Liver (tissue), 3 donors: ENCODE results near the gene FGF14.

ENCODE experiments used
- ATF3 ChIP-seq: IDR thresholded peaks from 2 replicates; pipeline ENCODE4 v1.6.1; 2016; ENCODE audit warnings: antibody characterized with exemption
- CTCF ChIP-seq: fragments of 150-350 bp; IDR thresholded peaks from 2 replicates; pipeline ENCODE4 v1.5.1; 2017; ENCODE audit warnings: improper control_type of control experiment, low read depth, low read length; ENCODE audit not compliant: missing input control
- EGR1 ChIP-seq, 2 donors: IDR thresholded peaks; 2 replicates each; pipeline ENCODE4 v1.6.1; 2016 to 2018; ENCODE audit warnings: antibody characterized with exemption in 2 of 2, low read depth in 2 of 2
- FOXA1 ChIP-seq: IDR thresholded peaks from 2 replicates; pipeline ENCODE4 v1.6.1; 2016; ENCODE audit warnings: antibody characterized with exemption
- GABPA ChIP-seq, 2 donors: IDR thresholded peaks in 1 of 2; conservative IDR thresholded peaks in 1 of 2; 2 replicates each; pipeline ENCODE4 v1.6.1; 2016; ENCODE audit warnings: antibody characterized with exemption in 2 of 2, mild to moderate bottlenecking in 1 of 2, moderate library complexity in 1 of 2
- JUND ChIP-seq, 2 donors: IDR thresholded peaks; 2 replicates each; pipeline ENCODE4 v1.6.1; 2016; ENCODE audit warnings: antibody characterized with exemption in 2 of 2
- NR2F2 ChIP-seq: IDR thresholded peaks from 2 replicates; pipeline ENCODE4 v1.6.1; 2016; ENCODE audit warnings: antibody characterized with exemption
- RAD21 ChIP-seq, 2 donors: IDR thresholded peaks; 2 replicates each; pipeline ENCODE4 v1.6.1; 2016; ENCODE audit warnings: antibody characterized with exemption in 2 of 2, mild to moderate bottlenecking in 2 of 2
- REST ChIP-seq: IDR thresholded peaks from 2 replicates; pipeline ENCODE4 v1.6.1; 2016; ENCODE audit warnings: antibody characterized with exemption, mild to moderate bottlenecking
- RXRA ChIP-seq, 2 donors: IDR thresholded peaks; 2 replicates each; pipeline ENCODE4 v1.6.1; 2017 to 2018; ENCODE audit warnings: antibody characterized with exemption in 2 of 2, mild to moderate bottlenecking in 1 of 2
- TAF1 ChIP-seq: conservative IDR thresholded peaks from 2 replicates; pipeline ENCODE4 v1.6.1; 2016; ENCODE audit warnings: antibody characterized with exemption, mild to moderate bottlenecking
- YY1 ChIP-seq: IDR thresholded peaks from 2 replicates; pipeline ENCODE4 v1.6.1; 2016; ENCODE audit warnings: antibody characterized with exemption, mild to moderate bottlenecking
- ZBTB33 ChIP-seq: IDR thresholded peaks from 2 replicates; pipeline ENCODE4 v1.6.1; 2016; ENCODE audit warnings: antibody characterized with exemption
- TF ChIP-seq, protein P1 (sequence below): IDR thresholded peaks from 2 replicates; pipeline ENCODE4 v1.6.1; 2016; ENCODE audit warnings: antibody characterized with exemption
- donor health status: healthy.
- donor health status: healthy.

DNA sequence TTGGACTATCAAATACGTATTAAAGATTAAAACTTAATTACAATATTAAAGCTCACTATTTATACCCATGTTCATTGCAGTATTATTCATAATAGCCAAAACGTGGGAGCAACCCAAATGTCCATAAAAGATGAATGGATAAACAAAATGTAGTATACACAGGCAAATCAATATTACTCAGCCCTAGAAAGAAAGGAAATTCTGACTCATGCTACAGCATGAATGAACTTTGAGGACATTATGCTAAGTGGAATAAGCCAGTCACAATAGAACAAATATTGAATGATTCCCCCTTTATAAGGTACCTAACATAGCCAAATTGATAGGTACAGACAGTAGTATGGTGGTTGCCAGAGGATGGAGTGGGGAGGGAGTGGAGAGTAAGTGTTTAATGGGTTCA lies 457.3 kb downstream of the FGF14 start:
- TF ChIP-seq REST = no peak
- TF ChIP-seq CTCF = no peak
- no peak for TF ChIP-seq RAD21 (IDR thresholded peaks at IDR 0.05)
- no peak for TF ChIP-seq RXRA (IDR thresholded peaks at IDR 0.05)
- TF ChIP-seq, protein P1, sequence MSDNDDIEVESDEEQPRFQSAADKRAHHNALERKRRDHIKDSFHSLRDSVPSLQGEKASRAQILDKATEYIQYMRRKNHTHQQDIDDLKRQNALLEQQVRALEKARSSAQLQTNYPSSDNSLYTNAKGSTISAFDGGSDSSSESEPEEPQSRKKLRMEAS = no peak
- no peak for TF ChIP-seq FOXA1
- TF ChIP-seq ATF3 = no peak
- TF ChIP-seq TAF1 = no peak
- peak in 1 of 2 donors; percentile 31 for TF ChIP-seq JUND (IDR thresholded peaks at IDR 0.05)
- TF ChIP-seq YY1 = no peak
- no peak for TF ChIP-seq ZBTB33
- no peak for TF ChIP-seq EGR1 (IDR thresholded peaks at IDR 0.05; ENCODE audit: low read depth in 2 of 2)
- no peak for TF ChIP-seq NR2F2
- TF ChIP-seq GABPA (IDR thresholded peaks at IDR 0.05 in 1 of 2, conservative IDR thresholded peaks at IDR 0.05 in 1 of 2) = no peak
